Mesangial cell (primary cell): ENCODE results near the gene OLFM3. TPM values are rescaled to one million over a fixed set of nuclear protein-coding genes. Genes with fewer than 3 reads are reported as not detected.

Source experiments
- total RNA-seq: library from RNA; depleted of rRNA; stranded (reverse); fragments of >200 nt; gene quantifications from 2 replicates; pipeline ENCODE4 v1.2.3, GENCODE V29; 2015

OLFM3 gene
- not detected in 2 replicates for total RNA-seq

DNA sequence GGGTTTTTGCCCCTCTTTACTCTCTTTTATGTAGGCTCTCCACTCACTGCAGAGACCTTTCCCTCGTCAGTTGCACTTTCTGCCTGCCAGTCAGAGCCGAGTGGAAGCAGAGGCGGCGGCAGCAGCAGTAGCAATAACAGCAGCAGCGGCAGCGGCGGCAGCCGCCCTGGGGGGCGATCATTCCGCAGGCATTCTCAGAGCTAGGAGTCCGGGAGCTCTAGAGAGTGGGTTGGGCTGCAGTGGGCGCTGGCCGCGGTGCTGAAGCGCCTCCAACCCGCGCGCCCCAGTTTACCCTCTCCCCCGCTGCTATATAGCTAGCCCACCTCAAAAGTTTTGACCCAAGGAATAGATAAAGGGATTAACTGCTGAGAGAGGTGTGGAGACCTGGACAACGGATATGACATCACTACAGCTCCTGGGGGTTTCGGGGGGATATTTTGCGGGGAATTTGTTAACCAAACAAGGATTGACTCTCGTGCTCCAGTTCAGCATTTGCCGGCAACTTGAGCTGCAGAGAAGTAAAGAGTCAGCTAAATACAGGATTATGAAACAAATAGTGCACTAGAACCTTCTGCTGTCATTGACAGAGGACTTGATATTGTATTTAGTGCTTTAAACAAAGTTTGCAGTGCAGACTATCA lies at the start of gene OLFM3:
Gene OLFM3 (minus strand): TSS at position 102 of the 641 bp plus-strand sequence.

